ENCODE measurements around the gene BCL6B.

DNA sequence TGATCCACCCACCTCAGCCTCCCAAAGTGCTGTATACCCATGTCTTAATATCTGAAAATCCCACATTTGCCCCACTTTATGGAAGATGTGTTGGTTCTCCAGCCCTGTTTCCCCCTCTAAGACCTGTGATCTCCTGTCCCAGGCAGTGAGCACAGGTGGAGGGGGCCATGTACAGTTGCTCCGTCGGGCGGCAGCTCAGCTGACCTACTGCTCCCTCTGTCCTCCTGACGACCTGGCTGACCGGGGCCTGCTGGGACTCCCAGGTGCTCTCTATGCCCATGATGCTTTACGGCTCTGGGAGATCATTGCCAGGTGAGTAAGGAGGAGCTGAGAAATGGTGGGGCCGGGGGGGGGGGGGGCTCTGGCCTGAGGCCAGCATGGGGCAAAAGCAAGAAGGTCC lies 17.1 kb upstream of the BCL6B start:
- TF ChIP-seq, protein P1, sequence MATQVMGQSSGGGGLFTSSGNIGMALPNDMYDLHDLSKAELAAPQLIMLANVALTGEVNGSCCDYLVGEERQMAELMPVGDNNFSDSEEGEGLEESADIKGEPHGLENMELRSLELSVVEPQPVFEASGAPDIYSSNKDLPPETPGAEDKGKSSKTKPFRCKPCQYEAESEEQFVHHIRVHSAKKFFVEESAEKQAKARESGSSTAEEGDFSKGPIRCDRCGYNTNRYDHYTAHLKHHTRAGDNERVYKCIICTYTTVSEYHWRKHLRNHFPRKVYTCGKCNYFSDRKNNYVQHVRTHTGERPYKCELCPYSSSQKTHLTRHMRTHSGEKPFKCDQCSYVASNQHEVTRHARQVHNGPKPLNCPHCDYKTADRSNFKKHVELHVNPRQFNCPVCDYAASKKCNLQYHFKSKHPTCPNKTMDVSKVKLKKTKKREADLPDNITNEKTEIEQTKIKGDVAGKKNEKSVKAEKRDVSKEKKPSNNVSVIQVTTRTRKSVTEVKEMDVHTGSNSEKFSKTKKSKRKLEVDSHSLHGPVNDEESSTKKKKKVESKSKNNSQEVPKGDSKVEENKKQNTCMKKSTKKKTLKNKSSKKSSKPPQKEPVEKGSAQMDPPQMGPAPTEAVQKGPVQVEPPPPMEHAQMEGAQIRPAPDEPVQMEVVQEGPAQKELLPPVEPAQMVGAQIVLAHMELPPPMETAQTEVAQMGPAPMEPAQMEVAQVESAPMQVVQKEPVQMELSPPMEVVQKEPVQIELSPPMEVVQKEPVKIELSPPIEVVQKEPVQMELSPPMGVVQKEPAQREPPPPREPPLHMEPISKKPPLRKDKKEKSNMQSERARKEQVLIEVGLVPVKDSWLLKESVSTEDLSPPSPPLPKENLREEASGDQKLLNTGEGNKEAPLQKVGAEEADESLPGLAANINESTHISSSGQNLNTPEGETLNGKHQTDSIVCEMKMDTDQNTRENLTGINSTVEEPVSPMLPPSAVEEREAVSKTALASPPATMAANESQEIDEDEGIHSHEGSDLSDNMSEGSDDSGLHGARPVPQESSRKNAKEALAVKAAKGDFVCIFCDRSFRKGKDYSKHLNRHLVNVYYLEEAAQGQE (IDR thresholded peaks at IDR 0.05; ENCODE audit: low read depth): no peak
- TF ChIP-seq POLR2A (IDR thresholded peaks at IDR 0.05; ENCODE audit: borderline replicate concordance, extremely low read depth, insufficient read depth, insufficient read length): no peak
- TF ChIP-seq ELF1 (IDR thresholded peaks at IDR 0.05; ENCODE audit: borderline replicate concordance, low read depth): no peak
- TF ChIP-seq, protein P2, sequence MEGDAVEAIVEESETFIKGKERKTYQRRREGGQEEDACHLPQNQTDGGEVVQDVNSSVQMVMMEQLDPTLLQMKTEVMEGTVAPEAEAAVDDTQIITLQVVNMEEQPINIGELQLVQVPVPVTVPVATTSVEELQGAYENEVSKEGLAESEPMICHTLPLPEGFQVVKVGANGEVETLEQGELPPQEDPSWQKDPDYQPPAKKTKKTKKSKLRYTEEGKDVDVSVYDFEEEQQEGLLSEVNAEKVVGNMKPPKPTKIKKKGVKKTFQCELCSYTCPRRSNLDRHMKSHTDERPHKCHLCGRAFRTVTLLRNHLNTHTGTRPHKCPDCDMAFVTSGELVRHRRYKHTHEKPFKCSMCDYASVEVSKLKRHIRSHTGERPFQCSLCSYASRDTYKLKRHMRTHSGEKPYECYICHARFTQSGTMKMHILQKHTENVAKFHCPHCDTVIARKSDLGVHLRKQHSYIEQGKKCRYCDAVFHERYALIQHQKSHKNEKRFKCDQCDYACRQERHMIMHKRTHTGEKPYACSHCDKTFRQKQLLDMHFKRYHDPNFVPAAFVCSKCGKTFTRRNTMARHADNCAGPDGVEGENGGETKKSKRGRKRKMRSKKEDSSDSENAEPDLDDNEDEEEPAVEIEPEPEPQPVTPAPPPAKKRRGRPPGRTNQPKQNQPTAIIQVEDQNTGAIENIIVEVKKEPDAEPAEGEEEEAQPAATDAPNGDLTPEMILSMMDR (IDR thresholded peaks at IDR 0.05 in 2 of 3, conservative IDR thresholded peaks at IDR 0.05 in 1 of 3; ENCODE audit: borderline replicate concordance in 1 of 3, insufficient read depth in 1 of 3, low read depth in 2 of 3, low read length in 2 of 3): no peak
- TF ChIP-seq ZBTB33 (IDR thresholded peaks at IDR 0.05; ENCODE audit: extremely low read depth, insufficient replicate concordance, low read length): no peak
- no peak for TF ChIP-seq POLR2AphosphoS5 (IDR thresholded peaks at IDR 0.05; ENCODE audit: low read depth, low read length)
